Measurements from ENCODE around the gene VWA3A.

DNA sequence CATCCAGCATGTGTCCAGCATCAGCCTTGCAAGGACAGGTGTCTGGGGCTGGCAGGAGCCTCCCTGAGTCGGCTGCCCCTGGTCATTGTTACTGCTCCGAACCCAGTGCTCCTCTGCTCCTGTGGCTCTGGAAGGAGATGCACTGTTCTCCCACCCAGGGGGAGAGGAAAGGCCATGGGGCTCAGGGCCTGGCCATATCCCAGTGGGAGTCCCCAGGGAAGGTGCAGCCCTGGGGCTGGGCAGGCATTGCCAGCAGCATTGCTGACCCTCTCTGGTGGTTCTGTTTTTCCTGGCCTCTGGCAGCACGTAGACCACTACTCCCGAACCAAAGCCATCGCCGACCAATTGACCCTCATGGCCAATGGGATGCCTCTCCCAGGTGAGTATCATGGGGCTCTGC is 79.6 kb downstream of the VWA3A start:
- TF ChIP-seq EZH2 (IDR thresholded peaks at IDR 0.05; ENCODE audit: insufficient read depth, low read length), result no peak
- TF ChIP-seq, protein P1, sequence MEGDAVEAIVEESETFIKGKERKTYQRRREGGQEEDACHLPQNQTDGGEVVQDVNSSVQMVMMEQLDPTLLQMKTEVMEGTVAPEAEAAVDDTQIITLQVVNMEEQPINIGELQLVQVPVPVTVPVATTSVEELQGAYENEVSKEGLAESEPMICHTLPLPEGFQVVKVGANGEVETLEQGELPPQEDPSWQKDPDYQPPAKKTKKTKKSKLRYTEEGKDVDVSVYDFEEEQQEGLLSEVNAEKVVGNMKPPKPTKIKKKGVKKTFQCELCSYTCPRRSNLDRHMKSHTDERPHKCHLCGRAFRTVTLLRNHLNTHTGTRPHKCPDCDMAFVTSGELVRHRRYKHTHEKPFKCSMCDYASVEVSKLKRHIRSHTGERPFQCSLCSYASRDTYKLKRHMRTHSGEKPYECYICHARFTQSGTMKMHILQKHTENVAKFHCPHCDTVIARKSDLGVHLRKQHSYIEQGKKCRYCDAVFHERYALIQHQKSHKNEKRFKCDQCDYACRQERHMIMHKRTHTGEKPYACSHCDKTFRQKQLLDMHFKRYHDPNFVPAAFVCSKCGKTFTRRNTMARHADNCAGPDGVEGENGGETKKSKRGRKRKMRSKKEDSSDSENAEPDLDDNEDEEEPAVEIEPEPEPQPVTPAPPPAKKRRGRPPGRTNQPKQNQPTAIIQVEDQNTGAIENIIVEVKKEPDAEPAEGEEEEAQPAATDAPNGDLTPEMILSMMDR (IDR thresholded peaks at IDR 0.05; ENCODE audit: insufficient read depth, low read depth, low read length), result no peak
